IMR-90 (cell line): ENCODE measurements around the gene RBP5.

Experiments
- BHLHE40 ChIP-seq: fragments of 150-350 bp; IDR thresholded peaks from 2 replicates; pipeline ENCODE4 v1.6.1; 2016; ENCODE audit warnings: mild to moderate bottlenecking, low read depth, low read length
- CEBPB ChIP-seq: IDR thresholded peaks from 2 replicates; pipeline ENCODE4 v1.6.1; 2012; ENCODE audit warnings: low read depth, low read length, improper control_type of control experiment
- CHD1 ChIP-seq: IDR thresholded peaks from 2 replicates; pipeline ENCODE4 v1.6.1; 2012; ENCODE audit warnings: low read depth, low read length, improper control_type of control experiment
- CTCF ChIP-seq: conservative IDR thresholded peaks from 2 replicates; pipeline ENCODE4 v1.5.1; 2012; ENCODE audit warnings: mild to moderate bottlenecking, low read depth, low read length, improper control_type of control experiment
- FOS ChIP-seq: fragments of 150-350 bp; IDR thresholded peaks from 2 replicates; pipeline ENCODE4 v1.6.1; 2016; ENCODE audit warnings: low read depth, low read length
- MAZ ChIP-seq: IDR thresholded peaks from 2 replicates; pipeline ENCODE4 v1.6.1; 2012; ENCODE audit warnings: low read depth, mild to moderate bottlenecking, low read length, improper control_type of control experiment, moderate library complexity, borderline replicate concordance
- MXI1 ChIP-seq: IDR thresholded peaks from 2 replicates; pipeline ENCODE4 v1.6.1; 2012; ENCODE audit warnings: low read depth, mild to moderate bottlenecking, low read length, moderate library complexity, borderline replicate concordance
- POLR2A ChIP-seq: IDR thresholded peaks from 2 replicates; pipeline ENCODE4 v1.6.1; 2012; ENCODE audit warnings: mild to moderate bottlenecking, low read depth, low read length
- RAD21 ChIP-seq: IDR thresholded peaks from 2 replicates; pipeline ENCODE4 v1.6.1; 2012; ENCODE audit warnings: low read length, improper control_type of control experiment
- RCOR1 ChIP-seq: IDR thresholded peaks from 2 replicates; pipeline ENCODE4 v1.6.1; 2012; ENCODE audit warnings: mild to moderate bottlenecking, low read length, improper control_type of control experiment; ENCODE audit not compliant: insufficient replicate concordance

GRCh38 chr12:7106082-7106481 lies 22.6 kb downstream of the RBP5 start:
- no peak for TF ChIP-seq CTCF
- no peak for TF ChIP-seq RAD21
- TF ChIP-seq FOS = no peak
- no peak for TF ChIP-seq MXI1
- no peak for TF ChIP-seq CEBPB
- TF ChIP-seq POLR2A = no peak
- TF ChIP-seq RCOR1 = no peak
- no peak for TF ChIP-seq MAZ
- no peak for TF ChIP-seq CHD1
- no peak for TF ChIP-seq BHLHE40
